K562 (cell line): ENCODE results near the gene KRTAP1-3.

Source experiments
- EP300 ChIP-seq: IDR thresholded peaks from 2 replicates; pipeline ENCODE4 v1.6.1; 2012; ENCODE audit warnings: low read length, improper control_type of control experiment
- EZH2 ChIP-seq: IDR thresholded peaks from 2 replicates; pipeline ENCODE4 v1.6.1; 2012; ENCODE audit warnings: low read depth, mild to moderate bottlenecking, inconsistent platforms, low read length, borderline replicate concordance
- POLR2A ChIP-seq: fragments of 450-650 bp; conservative IDR thresholded peaks from 2 replicates; pipeline ENCODE4 v1.6.1; 2016
- TCF7L2 ChIP-seq: fragments of 150-350 bp; IDR thresholded peaks from 2 replicates; pipeline ENCODE4 v1.6.1; 2016; ENCODE audit warnings: low read depth, mild to moderate bottlenecking, low read length, moderate library complexity
- TRIM28 ChIP-seq: fragments of 450-650 bp; IDR thresholded peaks from 2 replicates; pipeline ENCODE4 v1.6.1; 2017
- U2AF1 ChIP-seq: fragments of 200-400 bp; formaldehyde crosslinking; optimal IDR thresholded peaks from 2 replicates; pipeline ENCODE3; 2017; ENCODE audit warnings: mild to moderate bottlenecking, low read depth, low read length, moderate library complexity
- ZNF232 ChIP-seq: sonication (generic); formaldehyde crosslinking; IDR thresholded peaks from 2 replicates; pipeline ENCODE4 v1.8.0; 2022; ENCODE audit warnings: mild to moderate bottlenecking, missing genetic modification reagents
- TF ChIP-seq, protein P1 (sequence below), 3 experiments: IDR thresholded peaks in 2 of 3; conservative IDR thresholded peaks in 1 of 3; 2 replicates each; pipeline ENCODE4 v1.5.1; 2011 to 2012; ENCODE audit warnings: low read length in 3 of 3, mild to moderate bottlenecking in 3 of 3, control low read depth in 2 of 3, improper control_type of control experiment in 1 of 3, inconsistent platforms in 1 of 3, low read depth in 1 of 3, mixed read lengths in 1 of 3, moderate library complexity in 1 of 3; ENCODE audit not compliant: insufficient read depth in 2 of 3
- TF ChIP-seq, protein P2 (sequence below): sonication (generic); formaldehyde crosslinking; IDR thresholded peaks from 2 replicates; pipeline ENCODE4 v1.8.0; 2022; ENCODE audit warnings: mild to moderate bottlenecking, missing genetic modification reagents
- TF ChIP-seq, protein P3 (sequence below): sonication (generic); formaldehyde crosslinking; IDR thresholded peaks from 2 replicates; pipeline ENCODE4 v1.8.0; 2022; ENCODE audit warnings: mild to moderate bottlenecking, missing genetic modification reagents
- TF ChIP-seq, protein P4 (sequence below), 2 experiments: fragments of 450-650 bp; formaldehyde crosslinking in 1 of 2; IDR thresholded peaks; 2 replicates each; pipeline versions ENCODE4 v1.4.0 to v1.6.1; 2014 to 2020; ENCODE audit warnings: mild to moderate bottlenecking in 2 of 2, borderline replicate concordance in 1 of 2, low read depth in 1 of 2

DNA sequence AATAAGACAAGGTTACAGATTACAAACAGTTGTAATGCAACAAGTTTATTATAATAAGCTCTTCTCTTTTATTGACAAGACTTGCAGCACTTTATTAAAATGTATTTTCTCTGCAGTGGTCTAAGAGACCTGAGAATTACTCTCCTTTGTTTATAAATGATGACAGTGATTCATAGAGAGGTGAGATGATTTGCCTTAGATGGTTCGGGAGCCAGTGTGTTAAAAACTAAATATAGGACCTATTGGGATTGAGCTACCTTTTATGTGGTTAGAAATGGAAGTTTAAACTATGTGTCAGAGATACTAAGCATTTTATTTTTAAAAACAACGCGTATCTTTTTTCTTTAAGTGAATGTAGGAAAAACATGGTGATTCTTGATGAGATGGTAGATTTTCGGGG lies 37.8 kb downstream of the KRTAP1-3 start:
- TF ChIP-seq TRIM28 (no peak), TCF7L2 (no peak), U2AF1 (no peak), EP300 (no peak), ZNF232 (no peak), POLR2A (no peak), EZH2 (no peak)
- TF ChIP-seq, protein P1, sequence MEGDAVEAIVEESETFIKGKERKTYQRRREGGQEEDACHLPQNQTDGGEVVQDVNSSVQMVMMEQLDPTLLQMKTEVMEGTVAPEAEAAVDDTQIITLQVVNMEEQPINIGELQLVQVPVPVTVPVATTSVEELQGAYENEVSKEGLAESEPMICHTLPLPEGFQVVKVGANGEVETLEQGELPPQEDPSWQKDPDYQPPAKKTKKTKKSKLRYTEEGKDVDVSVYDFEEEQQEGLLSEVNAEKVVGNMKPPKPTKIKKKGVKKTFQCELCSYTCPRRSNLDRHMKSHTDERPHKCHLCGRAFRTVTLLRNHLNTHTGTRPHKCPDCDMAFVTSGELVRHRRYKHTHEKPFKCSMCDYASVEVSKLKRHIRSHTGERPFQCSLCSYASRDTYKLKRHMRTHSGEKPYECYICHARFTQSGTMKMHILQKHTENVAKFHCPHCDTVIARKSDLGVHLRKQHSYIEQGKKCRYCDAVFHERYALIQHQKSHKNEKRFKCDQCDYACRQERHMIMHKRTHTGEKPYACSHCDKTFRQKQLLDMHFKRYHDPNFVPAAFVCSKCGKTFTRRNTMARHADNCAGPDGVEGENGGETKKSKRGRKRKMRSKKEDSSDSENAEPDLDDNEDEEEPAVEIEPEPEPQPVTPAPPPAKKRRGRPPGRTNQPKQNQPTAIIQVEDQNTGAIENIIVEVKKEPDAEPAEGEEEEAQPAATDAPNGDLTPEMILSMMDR (IDR thresholded peaks at IDR 0.05 in 2 of 3, conservative IDR thresholded peaks at IDR 0.05 in 1 of 3; ENCODE audit: insufficient read depth in 2 of 3, low read depth in 1 of 3, low read length in 3 of 3) = no peak
- TF ChIP-seq, protein P2, sequence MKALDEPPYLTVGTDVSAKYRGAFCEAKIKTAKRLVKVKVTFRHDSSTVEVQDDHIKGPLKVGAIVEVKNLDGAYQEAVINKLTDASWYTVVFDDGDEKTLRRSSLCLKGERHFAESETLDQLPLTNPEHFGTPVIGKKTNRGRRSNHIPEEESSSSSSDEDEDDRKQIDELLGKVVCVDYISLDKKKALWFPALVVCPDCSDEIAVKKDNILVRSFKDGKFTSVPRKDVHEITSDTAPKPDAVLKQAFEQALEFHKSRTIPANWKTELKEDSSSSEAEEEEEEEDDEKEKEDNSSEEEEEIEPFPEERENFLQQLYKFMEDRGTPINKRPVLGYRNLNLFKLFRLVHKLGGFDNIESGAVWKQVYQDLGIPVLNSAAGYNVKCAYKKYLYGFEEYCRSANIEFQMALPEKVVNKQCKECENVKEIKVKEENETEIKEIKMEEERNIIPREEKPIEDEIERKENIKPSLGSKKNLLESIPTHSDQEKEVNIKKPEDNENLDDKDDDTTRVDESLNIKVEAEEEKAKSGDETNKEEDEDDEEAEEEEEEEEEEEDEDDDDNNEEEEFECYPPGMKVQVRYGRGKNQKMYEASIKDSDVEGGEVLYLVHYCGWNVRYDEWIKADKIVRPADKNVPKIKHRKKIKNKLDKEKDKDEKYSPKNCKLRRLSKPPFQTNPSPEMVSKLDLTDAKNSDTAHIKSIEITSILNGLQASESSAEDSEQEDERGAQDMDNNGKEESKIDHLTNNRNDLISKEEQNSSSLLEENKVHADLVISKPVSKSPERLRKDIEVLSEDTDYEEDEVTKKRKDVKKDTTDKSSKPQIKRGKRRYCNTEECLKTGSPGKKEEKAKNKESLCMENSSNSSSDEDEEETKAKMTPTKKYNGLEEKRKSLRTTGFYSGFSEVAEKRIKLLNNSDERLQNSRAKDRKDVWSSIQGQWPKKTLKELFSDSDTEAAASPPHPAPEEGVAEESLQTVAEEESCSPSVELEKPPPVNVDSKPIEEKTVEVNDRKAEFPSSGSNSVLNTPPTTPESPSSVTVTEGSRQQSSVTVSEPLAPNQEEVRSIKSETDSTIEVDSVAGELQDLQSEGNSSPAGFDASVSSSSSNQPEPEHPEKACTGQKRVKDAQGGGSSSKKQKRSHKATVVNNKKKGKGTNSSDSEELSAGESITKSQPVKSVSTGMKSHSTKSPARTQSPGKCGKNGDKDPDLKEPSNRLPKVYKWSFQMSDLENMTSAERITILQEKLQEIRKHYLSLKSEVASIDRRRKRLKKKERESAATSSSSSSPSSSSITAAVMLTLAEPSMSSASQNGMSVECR (CRISPR knock-in tag) = no peak
- TF ChIP-seq, protein P3, sequence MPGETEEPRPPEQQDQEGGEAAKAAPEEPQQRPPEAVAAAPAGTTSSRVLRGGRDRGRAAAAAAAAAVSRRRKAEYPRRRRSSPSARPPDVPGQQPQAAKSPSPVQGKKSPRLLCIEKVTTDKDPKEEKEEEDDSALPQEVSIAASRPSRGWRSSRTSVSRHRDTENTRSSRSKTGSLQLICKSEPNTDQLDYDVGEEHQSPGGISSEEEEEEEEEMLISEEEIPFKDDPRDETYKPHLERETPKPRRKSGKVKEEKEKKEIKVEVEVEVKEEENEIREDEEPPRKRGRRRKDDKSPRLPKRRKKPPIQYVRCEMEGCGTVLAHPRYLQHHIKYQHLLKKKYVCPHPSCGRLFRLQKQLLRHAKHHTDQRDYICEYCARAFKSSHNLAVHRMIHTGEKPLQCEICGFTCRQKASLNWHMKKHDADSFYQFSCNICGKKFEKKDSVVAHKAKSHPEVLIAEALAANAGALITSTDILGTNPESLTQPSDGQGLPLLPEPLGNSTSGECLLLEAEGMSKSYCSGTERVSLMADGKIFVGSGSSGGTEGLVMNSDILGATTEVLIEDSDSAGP = no peak
- TF ChIP-seq, protein P4, sequence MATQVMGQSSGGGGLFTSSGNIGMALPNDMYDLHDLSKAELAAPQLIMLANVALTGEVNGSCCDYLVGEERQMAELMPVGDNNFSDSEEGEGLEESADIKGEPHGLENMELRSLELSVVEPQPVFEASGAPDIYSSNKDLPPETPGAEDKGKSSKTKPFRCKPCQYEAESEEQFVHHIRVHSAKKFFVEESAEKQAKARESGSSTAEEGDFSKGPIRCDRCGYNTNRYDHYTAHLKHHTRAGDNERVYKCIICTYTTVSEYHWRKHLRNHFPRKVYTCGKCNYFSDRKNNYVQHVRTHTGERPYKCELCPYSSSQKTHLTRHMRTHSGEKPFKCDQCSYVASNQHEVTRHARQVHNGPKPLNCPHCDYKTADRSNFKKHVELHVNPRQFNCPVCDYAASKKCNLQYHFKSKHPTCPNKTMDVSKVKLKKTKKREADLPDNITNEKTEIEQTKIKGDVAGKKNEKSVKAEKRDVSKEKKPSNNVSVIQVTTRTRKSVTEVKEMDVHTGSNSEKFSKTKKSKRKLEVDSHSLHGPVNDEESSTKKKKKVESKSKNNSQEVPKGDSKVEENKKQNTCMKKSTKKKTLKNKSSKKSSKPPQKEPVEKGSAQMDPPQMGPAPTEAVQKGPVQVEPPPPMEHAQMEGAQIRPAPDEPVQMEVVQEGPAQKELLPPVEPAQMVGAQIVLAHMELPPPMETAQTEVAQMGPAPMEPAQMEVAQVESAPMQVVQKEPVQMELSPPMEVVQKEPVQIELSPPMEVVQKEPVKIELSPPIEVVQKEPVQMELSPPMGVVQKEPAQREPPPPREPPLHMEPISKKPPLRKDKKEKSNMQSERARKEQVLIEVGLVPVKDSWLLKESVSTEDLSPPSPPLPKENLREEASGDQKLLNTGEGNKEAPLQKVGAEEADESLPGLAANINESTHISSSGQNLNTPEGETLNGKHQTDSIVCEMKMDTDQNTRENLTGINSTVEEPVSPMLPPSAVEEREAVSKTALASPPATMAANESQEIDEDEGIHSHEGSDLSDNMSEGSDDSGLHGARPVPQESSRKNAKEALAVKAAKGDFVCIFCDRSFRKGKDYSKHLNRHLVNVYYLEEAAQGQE (IDR thresholded peaks at IDR 0.05; ENCODE audit: borderline replicate concordance) = no peak
- TF ChIP-seq, protein P4 (CRISPR knock-in tag; IDR thresholded peaks at IDR 0.05; ENCODE audit: low read depth) = no peak
